NCI-H446 (cell line): Measurements from ENCODE around the gene NTNG2.
"Not testable (repeated sequence)": the region's sequence is repeated elsewhere in the genome, so short reads cannot be mapped to it uniquely, and the experiment has no call there.

Source experiments
- DNase-seq, 2 experiments: peaks; one replicate each; lab custom pipeline; 2025; lab: John Stamatoyannopoulos, UW

NTNG2 gene, protein sequence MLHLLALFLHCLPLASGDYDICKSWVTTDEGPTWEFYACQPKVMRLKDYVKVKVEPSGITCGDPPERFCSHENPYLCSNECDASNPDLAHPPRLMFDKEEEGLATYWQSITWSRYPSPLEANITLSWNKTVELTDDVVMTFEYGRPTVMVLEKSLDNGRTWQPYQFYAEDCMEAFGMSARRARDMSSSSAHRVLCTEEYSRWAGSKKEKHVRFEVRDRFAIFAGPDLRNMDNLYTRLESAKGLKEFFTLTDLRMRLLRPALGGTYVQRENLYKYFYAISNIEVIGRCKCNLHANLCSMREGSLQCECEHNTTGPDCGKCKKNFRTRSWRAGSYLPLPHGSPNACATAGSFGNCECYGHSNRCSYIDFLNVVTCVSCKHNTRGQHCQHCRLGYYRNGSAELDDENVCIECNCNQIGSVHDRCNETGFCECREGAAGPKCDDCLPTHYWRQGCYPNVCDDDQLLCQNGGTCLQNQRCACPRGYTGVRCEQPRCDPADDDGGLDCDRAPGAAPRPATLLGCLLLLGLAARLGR

GRCh38 chr9:132161743-132162184 lies at the start of gene NTNG2:
NTNG2 (plus strand) TSS chr9:132162058; CDS start chr9:132166832, 4,774 bp downstream.
- DNase-seq = no peak

DNA sequence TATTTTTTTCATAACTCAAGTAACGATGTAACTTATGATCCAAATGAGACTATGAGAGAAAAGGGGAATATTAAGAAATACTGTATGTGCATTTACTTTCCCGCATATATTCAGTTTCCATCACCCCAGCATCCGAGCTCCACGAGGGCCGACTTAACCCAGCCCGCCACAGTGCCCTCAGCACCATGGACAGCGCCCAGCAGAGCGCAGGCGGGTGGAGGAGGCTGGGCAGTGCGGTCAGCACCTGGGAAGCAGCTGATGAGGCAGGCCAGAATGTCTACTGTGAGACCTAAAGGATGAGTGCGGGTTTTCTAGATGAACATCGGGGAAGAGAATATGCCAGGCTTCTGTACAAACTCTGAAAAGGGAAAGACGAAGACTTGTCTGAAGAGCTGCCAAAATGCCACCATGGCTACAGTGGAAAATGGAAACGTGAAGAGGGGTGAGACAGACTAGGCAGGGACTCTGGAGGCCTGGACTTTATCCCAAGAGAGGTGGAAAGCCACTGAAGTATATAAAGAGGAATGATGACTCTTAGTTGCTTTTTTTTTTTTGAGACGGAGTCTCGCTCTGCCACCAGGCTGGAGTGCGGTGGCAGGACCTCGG lies 47.7 kb upstream of the NTNG2 start:
- no peak for DNase-seq

GRCh38 chr9:132116583-132116982 lies 45.3 kb upstream of the NTNG2 start:
- no peak for DNase-seq

GRCh38 chr9:132117694-132118093 lies 44.2 kb upstream of the NTNG2 start:
- DNase-seq = no peak

DNA sequence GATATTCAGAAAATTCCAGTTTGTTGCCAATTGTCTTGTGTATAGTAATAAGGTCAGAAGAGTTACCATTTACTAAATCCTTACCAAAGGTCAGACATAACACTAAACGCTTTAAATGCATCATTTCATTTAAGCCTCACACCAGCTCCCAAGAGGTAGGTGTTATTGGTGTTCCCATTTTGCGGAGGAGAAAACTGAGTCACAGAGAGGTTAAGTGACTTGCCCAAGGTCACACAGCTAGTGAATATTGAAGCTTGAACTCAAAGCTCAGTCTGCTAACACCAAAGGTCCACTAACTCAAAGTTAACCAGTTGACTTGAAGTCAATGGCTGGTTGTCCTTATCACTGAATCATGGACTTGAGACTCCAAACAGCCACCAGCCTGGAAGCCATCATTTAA lies 40.8 kb upstream of the NTNG2 start:
- no peak for DNase-seq

- no peak for DNase-seq
These were observed 37.1 kb upstream of the NTNG2 start for GRCh38 chr9:132124800-132125199.

DNA sequence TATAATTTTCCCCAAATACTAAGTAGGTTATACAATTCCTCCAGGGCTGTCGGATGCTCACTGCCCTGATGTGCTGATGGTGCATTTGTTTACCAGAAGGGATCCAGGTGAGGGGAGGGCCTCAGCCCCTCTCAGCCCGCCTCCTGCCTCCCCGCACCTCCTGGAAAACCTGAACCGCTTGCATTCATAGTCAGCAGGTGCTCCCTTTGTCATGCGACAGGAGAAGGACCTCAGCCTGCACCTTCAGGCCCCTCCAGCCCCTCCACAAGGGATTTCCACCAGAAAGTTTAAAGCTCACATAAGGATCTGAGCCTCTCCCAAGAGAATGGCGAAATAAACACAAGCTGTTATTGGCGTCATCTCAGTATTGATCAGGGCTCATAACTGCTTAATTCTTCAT lies 36.5 kb upstream of the NTNG2 start:
- no peak for DNase-seq

DNA sequence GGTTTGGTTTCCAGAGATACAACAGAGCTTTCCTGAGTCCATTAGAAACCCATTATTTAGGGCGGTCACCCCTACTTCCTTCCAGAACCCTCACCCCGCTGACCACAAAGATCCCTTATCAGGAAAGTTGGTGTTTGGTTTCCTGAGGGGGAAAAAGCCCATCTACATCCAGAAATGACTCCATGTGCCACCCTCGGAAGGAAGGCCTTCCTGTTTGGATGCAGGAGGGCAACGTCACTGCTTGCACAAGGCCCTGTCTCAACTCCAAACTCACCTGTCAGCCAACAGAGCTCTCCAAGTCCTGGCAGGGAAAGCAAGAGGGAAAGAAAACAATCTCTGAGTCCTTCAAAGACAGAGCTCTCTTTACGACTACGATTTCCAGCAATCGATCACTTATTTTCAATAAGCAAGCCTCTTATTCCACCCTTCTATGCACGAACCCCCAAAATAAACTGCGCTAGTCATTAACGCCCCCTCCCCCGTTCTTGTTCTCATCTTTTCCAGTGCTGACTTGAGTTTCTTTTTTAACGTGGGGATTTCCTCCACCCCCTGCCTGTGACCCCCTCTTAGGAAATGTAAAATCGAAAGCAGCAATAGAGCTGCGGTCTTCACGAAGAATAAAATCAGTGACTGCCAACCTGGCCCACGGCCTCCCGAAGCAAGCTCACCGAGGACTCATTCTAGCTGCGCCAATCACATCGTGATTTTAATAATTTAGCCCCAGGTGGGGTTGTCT lies 35.7 kb upstream of the NTNG2 start:
- no peak for DNase-seq

DNA sequence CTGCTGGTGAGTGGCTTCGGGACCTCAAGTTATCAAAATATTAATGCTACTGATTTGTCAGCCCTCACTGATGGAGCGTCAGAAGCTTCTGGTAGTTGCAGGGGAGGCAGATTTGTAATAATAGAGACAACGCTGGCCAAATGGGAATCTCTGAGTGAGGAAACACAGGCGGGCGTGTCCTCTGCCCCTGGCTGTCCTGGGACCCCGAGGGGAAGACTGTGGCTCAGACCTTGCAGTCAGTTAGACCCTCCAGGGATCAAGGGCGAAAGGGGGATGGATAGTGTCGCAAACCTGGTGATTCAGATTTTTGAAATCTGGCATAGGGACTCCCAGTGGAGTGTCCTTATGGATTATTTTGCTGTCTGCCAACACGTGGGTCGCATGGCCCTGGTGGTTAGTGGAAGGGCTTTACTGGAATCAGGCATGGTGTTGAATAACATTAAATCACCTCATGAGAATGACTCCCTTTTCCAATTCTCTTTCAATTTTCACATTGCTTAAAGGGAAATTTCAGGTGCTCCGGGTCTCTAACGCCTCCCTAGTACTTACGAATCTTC lies 35.1 kb upstream of the NTNG2 start:
- DNase-seq = no peak

DNA sequence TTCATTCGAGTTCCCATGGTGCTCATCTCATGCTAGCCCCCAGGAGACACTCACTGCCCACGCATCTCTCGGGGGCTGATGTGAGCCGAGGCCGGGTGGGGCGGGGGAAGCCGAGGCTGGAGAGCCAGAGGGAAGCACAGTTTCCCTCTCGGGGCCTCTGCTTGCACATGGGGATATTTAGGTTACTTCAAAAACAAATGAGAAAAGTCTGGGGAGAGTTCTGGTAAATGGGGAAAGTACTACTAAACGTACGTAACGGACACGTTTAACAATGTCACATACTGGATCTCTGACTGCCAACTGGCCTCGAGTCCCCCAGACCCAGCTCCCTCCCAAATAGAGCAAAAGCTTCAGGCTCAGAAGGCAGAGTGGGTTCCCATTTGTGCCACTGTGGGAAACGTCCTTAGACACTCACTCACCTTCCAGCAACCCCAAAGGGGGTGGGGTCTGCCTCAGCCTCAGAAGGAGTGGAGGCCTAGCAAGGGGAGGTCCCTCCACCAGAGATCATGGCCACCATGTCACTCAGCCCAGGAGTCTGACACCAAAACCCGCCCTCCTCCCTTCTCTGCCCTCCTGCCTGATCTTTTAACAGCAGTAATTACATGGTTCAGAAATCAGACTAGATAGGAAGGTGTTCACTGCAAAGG lies 33.8 kb upstream of the NTNG2 start:
- no peak for DNase-seq

DNA sequence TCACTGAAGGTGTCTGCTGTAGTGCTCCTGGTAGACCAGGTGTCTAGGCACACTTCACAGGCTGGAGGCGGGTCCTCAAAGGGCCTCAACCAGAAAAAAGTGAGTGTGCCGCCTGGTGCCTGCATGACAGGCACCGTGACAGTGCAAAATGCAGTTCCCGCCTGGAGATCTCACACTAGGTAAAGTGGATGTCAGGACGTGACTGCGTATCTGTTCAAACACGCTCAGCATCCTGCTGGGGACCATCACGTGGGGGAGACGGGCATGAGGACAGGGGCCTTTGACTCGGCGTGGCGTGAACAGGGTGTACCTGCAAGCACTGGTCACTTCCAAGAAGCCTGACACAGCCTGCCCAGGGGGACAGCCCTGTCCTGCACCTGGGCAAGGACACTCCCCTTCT lies 32.3 kb upstream of the NTNG2 start:
- DNase-seq = no peak

DNA sequence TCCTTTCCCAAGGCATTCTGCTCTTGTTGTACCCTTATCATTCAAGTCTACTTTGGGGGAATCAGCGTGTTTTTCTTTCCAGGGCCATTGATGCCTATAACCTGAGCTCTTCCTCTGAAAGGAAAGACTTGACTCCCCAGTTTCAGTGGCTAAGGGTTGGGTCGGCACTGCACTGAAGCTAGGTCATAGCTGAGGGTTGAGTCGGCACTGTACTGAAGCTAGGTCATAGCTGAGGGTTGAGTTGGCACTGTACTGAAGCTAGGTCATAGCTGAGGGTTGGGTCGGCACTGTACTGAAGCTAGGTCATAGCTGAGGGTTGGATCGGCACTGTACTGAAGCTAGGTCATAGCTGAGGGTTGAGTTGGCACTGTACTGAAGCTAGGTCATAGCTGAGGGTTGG lies 27.8 kb upstream of the NTNG2 start:
- not testable (repeated sequence) for DNase-seq

GRCh38 chr9:132135456-132135855 lies 26.4 kb upstream of the NTNG2 start:
- DNase-seq = no peak

GRCh38 chr9:132136151-132136780 lies 25.6 kb upstream of the NTNG2 start:
- DNase-seq = no peak

DNA sequence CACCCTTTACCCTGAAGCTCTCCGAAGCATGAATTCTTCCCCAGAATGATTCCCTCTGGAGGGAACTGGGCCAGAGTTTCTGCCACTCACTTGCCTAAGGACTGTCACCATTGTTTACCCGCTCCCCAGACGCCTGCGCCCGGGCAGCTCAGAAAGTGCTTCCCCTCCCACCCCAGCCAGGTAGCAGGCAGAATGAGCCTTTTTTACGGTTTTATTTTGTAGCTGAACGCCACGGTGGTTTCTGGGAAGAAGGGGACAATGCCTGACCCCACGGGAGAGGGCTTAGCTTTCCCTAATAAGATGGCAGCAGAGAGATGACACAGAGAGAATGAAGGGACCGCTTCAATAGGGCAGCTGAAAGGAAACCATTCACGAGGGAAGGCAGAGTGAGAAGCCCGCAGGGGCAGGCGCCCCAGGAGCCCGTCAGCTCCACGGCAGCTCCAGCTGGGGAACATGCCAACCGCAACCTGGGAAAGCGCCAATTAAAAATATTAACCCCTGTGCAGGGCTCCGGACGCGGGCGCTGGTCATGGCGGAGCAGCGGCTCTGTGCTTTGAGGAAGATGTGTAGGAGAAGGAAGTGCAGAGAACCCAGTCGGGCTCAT lies 20.4 kb upstream of the NTNG2 start:
- DNase-seq = no peak

DNA sequence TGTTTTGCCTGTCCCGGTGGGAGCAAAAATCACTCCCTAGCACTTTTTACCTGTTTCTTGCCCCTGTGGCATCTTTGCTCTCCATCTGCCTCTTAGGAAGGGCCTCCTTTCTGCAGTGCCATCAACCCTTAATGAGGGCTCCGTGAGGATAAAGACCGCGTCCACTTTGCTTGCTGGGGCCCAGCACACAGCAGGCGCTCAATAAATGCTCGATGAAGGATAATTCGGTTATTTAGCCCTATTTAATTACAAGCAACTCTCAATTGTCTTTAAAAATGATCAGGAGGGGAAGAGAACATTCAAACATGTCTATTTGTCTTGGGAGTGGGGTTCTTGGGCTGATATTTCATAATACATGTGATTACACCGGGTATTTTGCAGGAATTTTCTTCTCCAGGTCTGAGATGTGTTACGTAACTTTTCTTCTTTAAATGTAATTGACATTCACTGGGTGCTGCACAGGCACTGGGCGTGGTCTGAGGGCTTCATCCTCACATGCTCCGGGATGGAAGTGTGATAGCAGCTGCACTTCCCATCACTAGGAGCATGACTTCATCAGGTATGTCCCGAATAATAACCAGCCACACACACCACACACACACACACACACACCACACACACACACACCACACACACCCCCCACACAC lies 19.8 kb upstream of the NTNG2 start:
- no peak for DNase-seq

- DNase-seq = no peak
These were observed 18.9 kb upstream of the NTNG2 start for GRCh38 chr9:132142924-132143323.

GRCh38 chr9:132143359-132143758 lies 18.5 kb upstream of the NTNG2 start:
- DNase-seq = no peak

DNA sequence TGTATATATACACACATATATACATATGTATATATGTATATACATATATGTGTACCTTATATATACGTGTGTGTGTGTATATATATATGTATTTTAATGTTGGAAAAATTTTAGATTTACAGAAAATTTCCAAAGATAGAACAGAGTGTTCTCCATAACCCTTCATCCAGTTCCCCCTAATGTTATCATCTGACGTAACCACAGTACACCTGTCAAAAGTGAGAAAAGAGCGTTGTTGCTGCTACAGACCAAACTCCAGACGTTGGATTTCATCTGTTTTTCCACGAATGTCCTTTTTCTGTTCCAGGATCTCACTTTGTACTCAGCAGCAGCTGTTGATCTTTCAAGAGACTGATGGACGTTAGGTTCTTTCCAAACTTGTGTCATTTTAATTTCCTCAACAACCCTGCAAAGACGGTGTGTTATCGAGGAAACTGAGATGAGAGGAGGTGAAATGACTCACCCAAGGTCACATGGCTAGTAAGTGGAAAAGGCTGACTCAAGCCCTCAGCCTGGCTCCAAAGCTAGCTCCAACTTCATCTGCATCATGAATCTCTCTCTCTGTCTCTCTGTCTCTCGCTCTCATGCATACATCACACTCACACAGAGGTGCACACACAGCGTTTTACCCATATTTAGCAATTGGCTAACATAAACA lies 17.0 kb upstream of the NTNG2 start:
- DNase-seq = no peak

DNA sequence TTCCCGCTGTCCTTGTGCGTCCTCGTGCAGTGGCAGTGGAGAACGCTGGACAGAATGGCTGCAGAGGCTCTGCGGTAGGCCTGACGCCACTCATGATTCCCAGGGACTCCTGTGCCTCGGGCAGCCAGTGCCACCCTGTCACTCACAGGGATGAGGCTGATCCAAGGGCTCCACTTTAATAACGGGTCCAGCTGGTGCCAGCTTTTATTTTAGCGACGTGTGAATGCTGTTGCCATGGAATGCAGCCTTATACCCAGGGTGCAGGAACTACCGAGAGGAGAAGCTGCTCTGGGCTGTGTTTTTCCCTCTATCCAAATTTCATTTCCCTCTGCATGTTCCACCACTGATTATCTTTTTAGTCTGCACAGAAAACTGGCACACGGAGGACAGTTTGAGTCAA lies 15.8 kb upstream of the NTNG2 start:
- no peak for DNase-seq
